Mammary epithelial cell (primary cell): ENCODE data around the gene STK32C.

Experiments
- EZH2 ChIP-seq: IDR thresholded peaks from 2 replicates; pipeline ENCODE4 v1.6.1; 2012; ENCODE audit warnings: low read length, inconsistent platforms, borderline replicate concordance
- TF ChIP-seq, protein P1 (sequence below), 2 donors: IDR thresholded peaks in 1 of 2; conservative IDR thresholded peaks in 1 of 2; 2 replicates each; pipeline ENCODE4 v1.5.1; 2011 to 2012; ENCODE audit warnings: inconsistent platforms in 2 of 2, low read length in 2 of 2, mild to moderate bottlenecking in 2 of 2, control low read depth in 1 of 2, low read depth in 1 of 2; ENCODE audit not compliant: insufficient read depth in 1 of 2; ENCODE audit errors: extremely low read depth in 1 of 2

DNA sequence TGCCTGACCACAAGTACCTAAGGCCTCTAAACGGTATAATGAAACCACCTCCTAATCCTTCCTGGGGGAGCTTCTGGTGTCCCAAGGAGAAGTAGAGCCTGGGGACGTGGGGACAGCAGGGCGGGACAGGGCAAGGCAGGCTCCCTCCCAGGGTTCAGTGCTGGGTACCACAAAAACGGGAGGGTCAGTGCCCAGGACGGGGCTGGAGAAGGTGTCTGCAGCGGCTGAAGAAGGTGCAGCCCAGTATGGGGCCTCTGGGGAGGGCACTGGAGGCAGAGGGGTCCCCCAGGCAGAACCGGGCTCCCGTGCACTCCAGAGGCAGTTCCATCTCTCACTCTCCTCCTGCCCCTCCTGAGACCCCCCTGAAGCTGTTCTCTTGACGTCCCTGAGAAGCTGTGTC lies 74.8 kb downstream of the STK32C start:
- TF ChIP-seq EZH2 = no peak
- TF ChIP-seq, protein P1, sequence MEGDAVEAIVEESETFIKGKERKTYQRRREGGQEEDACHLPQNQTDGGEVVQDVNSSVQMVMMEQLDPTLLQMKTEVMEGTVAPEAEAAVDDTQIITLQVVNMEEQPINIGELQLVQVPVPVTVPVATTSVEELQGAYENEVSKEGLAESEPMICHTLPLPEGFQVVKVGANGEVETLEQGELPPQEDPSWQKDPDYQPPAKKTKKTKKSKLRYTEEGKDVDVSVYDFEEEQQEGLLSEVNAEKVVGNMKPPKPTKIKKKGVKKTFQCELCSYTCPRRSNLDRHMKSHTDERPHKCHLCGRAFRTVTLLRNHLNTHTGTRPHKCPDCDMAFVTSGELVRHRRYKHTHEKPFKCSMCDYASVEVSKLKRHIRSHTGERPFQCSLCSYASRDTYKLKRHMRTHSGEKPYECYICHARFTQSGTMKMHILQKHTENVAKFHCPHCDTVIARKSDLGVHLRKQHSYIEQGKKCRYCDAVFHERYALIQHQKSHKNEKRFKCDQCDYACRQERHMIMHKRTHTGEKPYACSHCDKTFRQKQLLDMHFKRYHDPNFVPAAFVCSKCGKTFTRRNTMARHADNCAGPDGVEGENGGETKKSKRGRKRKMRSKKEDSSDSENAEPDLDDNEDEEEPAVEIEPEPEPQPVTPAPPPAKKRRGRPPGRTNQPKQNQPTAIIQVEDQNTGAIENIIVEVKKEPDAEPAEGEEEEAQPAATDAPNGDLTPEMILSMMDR (conservative IDR thresholded peaks at IDR 0.05 in 1 of 2, IDR thresholded peaks at IDR 0.05 in 1 of 2; ENCODE audit: extremely low read depth in 1 of 2, insufficient read depth in 1 of 2, low read depth in 1 of 2, low read length in 2 of 2) = no peak
